Spinal cord (tissue), 10 donors: Measurements from ENCODE around the gene KIF21A. TPM values are rescaled to one million over a fixed set of nuclear protein-coding genes. Genes with fewer than 3 reads are reported as not detected.

Experiments used
- DNase-seq, 6 donors: peaks; one replicate each; pipeline versions ENCODE4 v3.0.0 to v3.0.0-alpha.2; 2013 to 2015; ENCODE audit warnings: low spot score in 6 of 6, low read depth in 4 of 6
- H3K27ac ChIP-seq: one replicate; pipeline ENCODE4 v1.5.1; 2013; ENCODE audit warnings: low read depth, low read length, control low read depth
- H3K27me3 ChIP-seq: one replicate; pipeline ENCODE4 v1.6.1; 2013; ENCODE audit warnings: low read length; ENCODE audit not compliant: control insufficient read depth, insufficient read depth
- H3K36me3 ChIP-seq: one replicate; pipeline ENCODE4 v1.6.1; 2013; ENCODE audit warnings: low read length; ENCODE audit not compliant: control insufficient read depth, insufficient read depth
- H3K4me1 ChIP-seq: one replicate; pipeline ENCODE4 v1.6.1; 2013; ENCODE audit warnings: low read length; ENCODE audit not compliant: control insufficient read depth, insufficient read depth
- H3K4me3 ChIP-seq: one replicate; pipeline ENCODE4 v1.5.1; 2013; ENCODE audit warnings: low read depth, low read length, control low read depth
- H3K9me3 ChIP-seq: one replicate; pipeline ENCODE4 v1.6.1; 2013; ENCODE audit warnings: low read length; ENCODE audit not compliant: control insufficient read depth, insufficient read depth
- WGBS: methylation state at CpG from one replicate; pipeline ENCODE4 v1.1.5; 2013; ENCODE audit warnings: missing lambda C conversion rate; ENCODE audit not compliant: insufficient coverage; 5-methylcytosine and 5-hydroxymethylcytosine counted together
- polyA plus RNA-seq, 2 donors: library from polyadenylated mRNA; unstranded; fragments of 120-200 nt; gene quantifications; one replicate each; pipeline ENCODE4 v1.2.1, GENCODE V29; 2013; ENCODE audit not compliant: insufficient read length in 2 of 2
- total RNA-seq, 2 donors: library from RNA; depleted of rRNA in 1 of 2; stranded (reverse); fragments of 120-200 nt in 1 of 2; fragments of >200 nt in 1 of 2; gene quantifications; one replicate each; pipeline versions ENCODE4 v1.2.3 to v1.2.4, GENCODE V29; 2013 to 2014
- donor health status: healthy.

Gene KIF21A
- total and polyA plus RNA-seq, 4 donors, result 59.8 to 180 (median 132) TPM

- H3K36me3 ChIP-seq, result peaks cover 9% of the 10 kb centered on the region
- H3K27me3 ChIP-seq, result no peaks in the 10 kb centered on the region
- no peaks in the 10 kb centered on the region for H3K4me1 ChIP-seq
- DNase-seq, result no peak
- WGBS, result no CpG with 5 or more reads among the region's 2 CpGs
- H3K27ac ChIP-seq, result no peak overlapping the region
- no peak overlapping the region for H3K4me3 ChIP-seq
- no peaks in the 10 kb centered on the region for H3K9me3 ChIP-seq
Observed at GRCh38 chr12:39359645-39360044, 83.3 kb downstream of the KIF21A start.

- 83% methylated on average over 1 of the region's 3 CpGs for WGBS
- Histone ChIP-seq H3K9me3 (no peaks in the 10 kb centered on the region), H3K27ac (no peak overlapping the region), H3K36me3 (peaks cover 9% of the 10 kb centered on the region), H3K4me3 (no peak overlapping the region), H3K4me1 (no peaks in the 10 kb centered on the region), H3K27me3 (no peaks in the 10 kb centered on the region)
- DNase-seq, result no peak
Observed at GRCh38 chr12:39357041-39357440, 85.9 kb downstream of the KIF21A start.

GRCh38 chr12:39355841-39356240, 87.1 kb downstream of the KIF21A start:
- Histone ChIP-seq H3K9me3 (no peaks in the 10 kb centered on the region), H3K36me3 (peaks cover 9% of the 10 kb centered on the region), H3K27ac (no peak overlapping the region), H3K4me3 (no peak overlapping the region), H3K27me3 (no peaks in the 10 kb centered on the region), H3K4me1 (no peaks in the 10 kb centered on the region)
- no peak for DNase-seq
- 94% methylated on average over 2 of the region's 3 CpGs for WGBS

GRCh38 chr12:39354955-39355354, 88.0 kb downstream of the KIF21A start:
- DNase-seq, result no peak
- Histone ChIP-seq H3K27me3 (no peaks in the 10 kb centered on the region), H3K36me3 (peaks cover 9% of the 10 kb centered on the region), H3K4me3 (no peak overlapping the region), H3K4me1 (no peaks in the 10 kb centered on the region), H3K9me3 (no peaks in the 10 kb centered on the region), H3K27ac (no peak overlapping the region)

- Histone ChIP-seq H3K36me3 (peaks cover 9% of the 10 kb centered on the region), H3K4me3 (no peak overlapping the region), H3K27ac (no peak overlapping the region), H3K27me3 (no peaks in the 10 kb centered on the region), H3K4me1 (no peaks in the 10 kb centered on the region), H3K9me3 (no peaks in the 10 kb centered on the region)
- DNase-seq, result no peak
- WGBS, result no CpG with 5 or more reads among the region's 3 CpGs
Observed at GRCh38 chr12:39352471-39353017, 90.4 kb downstream of the KIF21A start.

- H3K4me3 ChIP-seq, result no peak overlapping the region
- H3K9me3 ChIP-seq, result no peaks in the 10 kb centered on the region
- DNase-seq, result no peak
- no peaks in the 10 kb centered on the region for H3K4me1 ChIP-seq
- H3K27ac ChIP-seq, result no peak overlapping the region
- peaks cover 5% of the 10 kb centered on the region for H3K36me3 ChIP-seq
- H3K27me3 ChIP-seq, result no peaks in the 10 kb centered on the region
Observed at GRCh38 chr12:39351153-39351552, 91.8 kb downstream of the KIF21A start.

- Histone ChIP-seq H3K27ac (no peak overlapping the region), H3K9me3 (no peaks in the 10 kb centered on the region), H3K4me1 (no peaks in the 10 kb centered on the region), H3K4me3 (no peak overlapping the region), H3K36me3 (no peaks in the 10 kb centered on the region), H3K27me3 (no peaks in the 10 kb centered on the region)
- WGBS, result no CpG with 5 or more reads among the region's 3 CpGs
- no peak for DNase-seq
Observed at GRCh38 chr12:39348941-39349626, 93.8 kb downstream of the KIF21A start.

- H3K4me3 ChIP-seq, result no peak overlapping the region
Observed at GRCh38 chr12:39348523-39348922, 94.4 kb downstream of the KIF21A start.

GRCh38 chr12:39344926-39345325, 98.0 kb downstream of the KIF21A start:
- no peaks in the 10 kb centered on the region for H3K27me3 ChIP-seq
- WGBS, result no CpG with 5 or more reads among the region's 2 CpGs
- H3K4me1 ChIP-seq, result no peaks in the 10 kb centered on the region
- H3K36me3 ChIP-seq, result no peaks in the 10 kb centered on the region
- H3K4me3 ChIP-seq, result no peak overlapping the region
- H3K9me3 ChIP-seq, result no peaks in the 10 kb centered on the region
- no peak overlapping the region for H3K27ac ChIP-seq
- DNase-seq, result no peak

More at GRCh38 chr12:39348523-39348922, 94.4 kb downstream of the KIF21A start:
- Histone ChIP-seq H3K4me1 (no peaks in the 10 kb centered on the region), H3K9me3 (no peaks in the 10 kb centered on the region), H3K27ac (no peak overlapping the region), H3K27me3 (no peaks in the 10 kb centered on the region), H3K36me3 (no peaks in the 10 kb centered on the region)
- DNase-seq, result no peak
- no CpG with 5 or more reads among the region's 1 CpG for WGBS

- Histone ChIP-seq H3K9me3 (no peaks in the 10 kb centered on the region), H3K4me3 (no peak overlapping the region), H3K27me3 (no peaks in the 10 kb centered on the region), H3K4me1 (no peaks in the 10 kb centered on the region), H3K36me3 (no peaks in the 10 kb centered on the region), H3K27ac (no peak overlapping the region)
- WGBS, result 83% methylated on average over 2 of the region's 4 CpGs
- no peak for DNase-seq
Observed at GRCh38 chr12:39343665-39344064, 99.3 kb downstream of the KIF21A start.
